ENCODE measurements around the gene SHISA9. TPM values are rescaled to one million over a fixed set of nuclear protein-coding genes. Genes with fewer than 3 reads are reported as not detected.
A peak's percentile ranks its signal among the peaks of the same experiment; 100 is the strongest.

The SHISA9 gene
- total RNA-seq, 2 experiments from 2014 or later: not detected

DNA sequence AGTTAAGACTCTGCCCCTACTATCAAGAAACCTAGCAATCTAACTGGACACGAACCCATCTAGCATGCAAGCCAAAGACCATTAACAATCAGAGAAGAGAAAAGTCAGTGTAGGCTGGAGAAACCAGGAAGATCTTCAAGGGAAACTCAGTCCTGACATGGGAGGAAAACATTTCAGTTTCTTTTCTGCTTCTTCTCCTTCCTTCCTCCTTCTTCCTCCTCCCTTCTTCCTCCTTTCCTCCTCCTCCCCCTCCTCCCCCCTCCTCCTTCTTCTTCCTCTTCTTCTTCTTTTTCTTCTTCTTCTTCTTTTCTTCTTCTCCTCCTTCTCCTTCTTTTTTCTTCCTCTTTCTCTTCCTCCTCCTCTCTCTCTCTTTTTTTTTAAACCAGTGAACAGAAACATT is 29.6 kb upstream of the SHISA9 start:
- H3K9me3 ChIP-seq (ENCODE audit: low read length): no peaks in the 10 kb centered on the region
- H3K4me2 ChIP-seq (ENCODE audit: low read length): peak overlapping the region; percentile 38
- no peaks in the 10 kb centered on the region for H4K20me1 ChIP-seq (ENCODE audit: insufficient read depth, low read length)
- peaks cover 21% of the 10 kb centered on the region for H3K4me1 ChIP-seq (ENCODE audit: insufficient read depth, low read length, poor library complexity, severe bottlenecking)
- H3K36me3 ChIP-seq (ENCODE audit: insufficient read depth, low read length): no peaks in the 10 kb centered on the region
- TF ChIP-seq EZH2phosphoT487 (IDR thresholded peaks at IDR 0.05; ENCODE audit: borderline replicate concordance, low read depth, low read length): no peak
- TF ChIP-seq, protein P1, sequence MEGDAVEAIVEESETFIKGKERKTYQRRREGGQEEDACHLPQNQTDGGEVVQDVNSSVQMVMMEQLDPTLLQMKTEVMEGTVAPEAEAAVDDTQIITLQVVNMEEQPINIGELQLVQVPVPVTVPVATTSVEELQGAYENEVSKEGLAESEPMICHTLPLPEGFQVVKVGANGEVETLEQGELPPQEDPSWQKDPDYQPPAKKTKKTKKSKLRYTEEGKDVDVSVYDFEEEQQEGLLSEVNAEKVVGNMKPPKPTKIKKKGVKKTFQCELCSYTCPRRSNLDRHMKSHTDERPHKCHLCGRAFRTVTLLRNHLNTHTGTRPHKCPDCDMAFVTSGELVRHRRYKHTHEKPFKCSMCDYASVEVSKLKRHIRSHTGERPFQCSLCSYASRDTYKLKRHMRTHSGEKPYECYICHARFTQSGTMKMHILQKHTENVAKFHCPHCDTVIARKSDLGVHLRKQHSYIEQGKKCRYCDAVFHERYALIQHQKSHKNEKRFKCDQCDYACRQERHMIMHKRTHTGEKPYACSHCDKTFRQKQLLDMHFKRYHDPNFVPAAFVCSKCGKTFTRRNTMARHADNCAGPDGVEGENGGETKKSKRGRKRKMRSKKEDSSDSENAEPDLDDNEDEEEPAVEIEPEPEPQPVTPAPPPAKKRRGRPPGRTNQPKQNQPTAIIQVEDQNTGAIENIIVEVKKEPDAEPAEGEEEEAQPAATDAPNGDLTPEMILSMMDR (conservative IDR thresholded peaks at IDR 0.05; ENCODE audit: low read length): no peak
- no peaks in the 10 kb centered on the region for H3K9me2 ChIP-seq (ENCODE audit: insufficient read depth, low read length)
- no peak overlapping the region for H2AFZ ChIP-seq (ENCODE audit: low read length)
- intact Hi-C loops (cut with micrococcal nuclease; ENCODE audit: unreplicated experiment): no loop called here
- CTCF ChIA-PET (ENCODE audit: unreplicated experiment): no interaction called here
- H3K4me3 ChIP-seq (ENCODE audit: low read depth, low read length, poor library complexity, severe bottlenecking): no peak overlapping the region
- no TSS peak for BruUV-seq (replicated peaks)
- H3K27ac ChIP-seq (ENCODE audit: low read depth, low read length, poor library complexity, severe bottlenecking): no peak overlapping the region
- POLR2A ChIA-PET: no interaction called here
- DNase-seq (ENCODE audit: low spot score): peak; percentile 11
- no peaks in the 10 kb centered on the region for H3K79me2 ChIP-seq (ENCODE audit: insufficient read depth, low read depth, low read length)

DNA sequence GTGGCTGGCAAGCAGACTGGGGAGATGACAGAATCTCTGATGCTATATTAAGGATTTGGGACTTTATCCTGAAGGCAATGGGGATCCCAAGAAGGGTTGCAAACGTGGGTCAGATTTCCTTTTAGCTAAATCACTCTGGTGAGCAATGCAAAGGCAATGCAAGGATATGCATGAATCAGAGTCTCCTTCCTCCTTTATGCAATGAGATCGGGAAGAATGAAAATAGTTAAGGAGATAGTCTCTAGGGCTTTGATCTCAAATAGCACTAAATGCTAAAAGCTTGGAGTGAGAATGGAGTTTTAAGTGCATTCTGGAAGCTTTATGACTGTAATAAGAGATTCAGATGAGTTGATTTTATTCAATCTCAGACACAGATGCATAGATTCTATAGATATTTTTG is 27.2 kb upstream of the SHISA9 start:
- no peaks in the 10 kb centered on the region for H3K9me3 ChIP-seq (ENCODE audit: low read length)
- H3K79me2 ChIP-seq (ENCODE audit: insufficient read depth, low read depth, low read length): no peaks in the 10 kb centered on the region
- H2AFZ ChIP-seq (ENCODE audit: low read length): no peak overlapping the region
- TF ChIP-seq, protein P1 (conservative IDR thresholded peaks at IDR 0.05; ENCODE audit: low read length): no peak
- TF ChIP-seq EZH2phosphoT487 (IDR thresholded peaks at IDR 0.05; ENCODE audit: borderline replicate concordance, low read depth, low read length): no peak
- POLR2A ChIA-PET: no interaction called here
- H3K36me3 ChIP-seq (ENCODE audit: insufficient read depth, low read length): no peaks in the 10 kb centered on the region
- peaks cover 11% of the 10 kb centered on the region for H3K4me1 ChIP-seq (ENCODE audit: insufficient read depth, low read length, poor library complexity, severe bottlenecking)
- H3K9me2 ChIP-seq (ENCODE audit: insufficient read depth, low read length): no peaks in the 10 kb centered on the region
- intact Hi-C loops (cut with micrococcal nuclease; ENCODE audit: unreplicated experiment): no loop called here
- H3K4me3 ChIP-seq (ENCODE audit: low read depth, low read length, poor library complexity, severe bottlenecking): no peak overlapping the region
- no peak overlapping the region for H3K27ac ChIP-seq (ENCODE audit: low read depth, low read length, poor library complexity, severe bottlenecking)
- DNase-seq (ENCODE audit: low spot score): no peak
- H3K4me2 ChIP-seq (ENCODE audit: low read length): no peak overlapping the region
- CTCF ChIA-PET (ENCODE audit: unreplicated experiment): no interaction called here
- BruUV-seq (replicated peaks): no TSS peak
- no peaks in the 10 kb centered on the region for H4K20me1 ChIP-seq (ENCODE audit: insufficient read depth, low read length)

DNA sequence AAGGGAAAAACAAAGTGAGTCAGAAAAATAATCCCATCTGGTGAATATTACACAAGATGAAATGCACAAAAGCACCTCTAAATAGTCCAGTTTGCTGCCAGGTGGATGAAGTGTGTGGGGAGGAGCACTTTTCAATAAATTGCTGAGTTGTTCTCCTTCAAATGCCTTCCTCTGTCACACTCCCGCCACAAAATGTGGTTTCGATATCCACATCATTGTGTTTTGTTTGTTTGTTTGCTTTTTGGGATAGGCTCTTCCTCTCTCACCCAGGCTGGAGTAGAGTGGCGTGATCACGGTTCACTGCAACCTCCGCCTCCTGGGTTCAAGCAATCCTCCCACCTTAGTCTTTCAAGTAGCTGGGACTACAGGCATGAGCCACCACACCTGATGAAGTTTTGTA is 24.6 kb upstream of the SHISA9 start:
- DNase-seq (ENCODE audit: low spot score): no peak
- H3K27ac ChIP-seq (ENCODE audit: low read depth, low read length, poor library complexity, severe bottlenecking): no peak overlapping the region
- no peaks in the 10 kb centered on the region for H3K79me2 ChIP-seq (ENCODE audit: insufficient read depth, low read depth, low read length)
- CTCF ChIA-PET (ENCODE audit: unreplicated experiment): interaction anchor here (0.6 kb wide), 1 partner anchor 292 kb away, joined by 3 read pairs; no protein-coding TSS in a partner anchor
- H2AFZ ChIP-seq (ENCODE audit: low read length): no peak overlapping the region
- H3K4me3 ChIP-seq (ENCODE audit: low read depth, low read length, poor library complexity, severe bottlenecking): no peak overlapping the region
- POLR2A ChIA-PET: no interaction called here
- no peaks in the 10 kb centered on the region for H3K9me3 ChIP-seq (ENCODE audit: low read length)
- no peaks in the 10 kb centered on the region for H3K36me3 ChIP-seq (ENCODE audit: insufficient read depth, low read length)
- no peak overlapping the region for H3K4me2 ChIP-seq (ENCODE audit: low read length)
- no peak for TF ChIP-seq EZH2phosphoT487 (IDR thresholded peaks at IDR 0.05; ENCODE audit: borderline replicate concordance, low read depth, low read length)
- TF ChIP-seq, protein P1 (conservative IDR thresholded peaks at IDR 0.05; ENCODE audit: low read length): no peak
- intact Hi-C loops (cut with micrococcal nuclease; ENCODE audit: unreplicated experiment): no loop called here
- H3K4me1 ChIP-seq (ENCODE audit: insufficient read depth, low read length, poor library complexity, severe bottlenecking): peaks cover 7% of the 10 kb centered on the region
- H3K9me2 ChIP-seq (ENCODE audit: insufficient read depth, low read length): no peaks in the 10 kb centered on the region
- H4K20me1 ChIP-seq (ENCODE audit: insufficient read depth, low read length): no peaks in the 10 kb centered on the region
- no TSS peak for BruUV-seq (replicated peaks)
